Gastrocnemius medialis (tissue), 4 donors: ENCODE results near the gene ZBTB39. TPM values are rescaled to one million over a fixed set of nuclear protein-coding genes. Genes with fewer than 3 reads are reported as not detected.
"Not testable (repeated sequence)": the region's sequence is repeated elsewhere in the genome, so short reads cannot be mapped to it uniquely, and the experiment has no call there.

Source experiments
- ATAC-seq, 2 donors: fragments of 150-250 bp; one replicate each; pipeline ENCODE4 v1.9.1; 2016
- DNase-seq, 2 donors: peaks; one replicate each; pipeline ENCODE4 v3.0.0-alpha.2; 2019
- H3K27ac ChIP-seq, 4 donors: fragments of 200-600 bp; sonication (generic); 1 replicate in 1 of 4; 2 replicates in 3 of 4; pipeline ENCODE4 v1.5.1; 2016 to 2018; ENCODE audit warnings: mild to moderate bottlenecking in 2 of 4, moderate library complexity in 1 of 4
- H3K27me3 ChIP-seq, 3 donors: fragments of 200-600 bp; sonication (generic) in 2 of 3; 1 replicate in 1 of 3; 2 replicates in 2 of 3; pipeline versions ENCODE4 v1.5.1 to v1.6.0; 2016 to 2019; ENCODE audit warnings: mild to moderate bottlenecking in 1 of 3, moderate library complexity in 1 of 3
- H3K36me3 ChIP-seq, 2 donors: fragments of 200-600 bp; sonication (generic) in 1 of 2; one replicate each; pipeline ENCODE4 v1.5.1; 2017 to 2018
- H3K4me1 ChIP-seq, 2 donors: fragments of 200-600 bp; sonication (generic) in 1 of 2; one replicate each; pipeline ENCODE4 v1.5.1; 2016 to 2017; ENCODE audit warnings: mild to moderate bottlenecking in 2 of 2
- H3K4me3 ChIP-seq, 4 donors: fragments of 200-600 bp; sonication (generic) in 3 of 4; 1 replicate in 1 of 4; 2 replicates in 3 of 4; pipeline ENCODE4 v1.5.1; 2016 to 2019; ENCODE audit warnings: mild to moderate bottlenecking in 2 of 4
- H3K9me3 ChIP-seq, 3 donors: fragments of 200-600 bp; sonication (generic) in 2 of 3; 1 replicate in 1 of 3; 2 replicates in 2 of 3; pipeline ENCODE4 v1.5.1; 2016 to 2019
- CTCF ChIP-seq, 5 experiments: fragments of 450-650 bp in 3 of 5; fragments of 200-600 bp in 2 of 5; sonication (generic) in 2 of 5; IDR thresholded peaks in 4 of 5; conservative IDR thresholded peaks in 1 of 5; 1 replicate in 4 of 5; 2 replicates in 1 of 5; pipeline ENCODE4 v1.5.1; 2016 to 2019; ENCODE audit warnings: antibody characterized with exemption in 5 of 5, mild to moderate bottlenecking in 3 of 5, moderate library complexity in 3 of 5
- POLR2A ChIP-seq, 2 donors: fragments of 450-650 bp; IDR thresholded peaks; one replicate each; pipeline ENCODE4 v1.6.1; 2017; ENCODE audit warnings: antibody characterized with exemption in 2 of 2, mild to moderate bottlenecking in 2 of 2, moderate library complexity in 2 of 2
- in situ Hi-C, 4 donors: fragments of 200-750 bp; cut with MboI; loops; one replicate each; pipeline versions ENCODE4 v1.15.0 to v1.8.0; 2017; ENCODE audit warnings: low sequenced_read_pairs in 4 of 4
- intact Hi-C: fragments of 100-400 bp; cut with DNase I; formaldehyde crosslinking; loops from one replicate; pipeline ENCODE4 v1.15.1; 2023; ENCODE audit warnings: low total_unique reads
- total RNA-seq, 4 donors: library from RNA; depleted of rRNA; stranded (reverse); fragments of >200 nt; gene quantifications; one replicate each; pipeline versions ENCODE4 v1.1.0 to v1.2.3, GENCODE V29; 2016

ZBTB39 gene
- total RNA-seq = 1 to 10 TPM; 2.2 to 3.8 (median 2.8) TPM

- in situ Hi-C loops = no loop called here
- peak within 1 kb of the TSS; percentile 76 to 81 (median 78) for H3K27ac ChIP-seq
- peak within 1 kb of the TSS; percentile 76 to 97 (median 93) for H3K4me3 ChIP-seq
- ATAC-seq (peak; percentile 91 to 92), DNase-seq (peak in 1 of 2 donors; percentile 35)
- H3K36me3 ChIP-seq = peaks cover 0 to 29% of the 10 kb centered on the region in 2 donors
- H3K4me1 ChIP-seq = peaks cover 14 to 15% of the 10 kb centered on the region in 2 donors
- H3K9me3 ChIP-seq = no peaks in the 10 kb centered on the region
- no peaks in the 10 kb centered on the region for H3K27me3 ChIP-seq
- intact Hi-C loops = loop anchor here (5.0 kb wide), 2 partner anchors 106 to 254 kb away; partner anchors contain the start of genes PRIM1 and STAT6
- peak in 1 of 2 donors; percentile 15 for TF ChIP-seq POLR2A (IDR thresholded peaks at IDR 0.05)
- peak; percentile 21 to 68 (median 34) for TF ChIP-seq CTCF (IDR thresholded peaks at IDR 0.05 in 4 of 5, conservative IDR thresholded peaks at IDR 0.05 in 1 of 5)
These were observed at the start of gene ZBTB39 for GRCh38 chr12:57005980-57006808. ZBTB39 (minus strand) TSS chr12:57006546; CDS start chr12:57004917, 1,629 bp downstream.

- ATAC-seq = no peak
- TF ChIP-seq CTCF (IDR thresholded peaks at IDR 0.05 in 4 of 5, conservative IDR thresholded peaks at IDR 0.05 in 1 of 5) (no peak), POLR2A (IDR thresholded peaks at IDR 0.05) (no peak)
- Histone ChIP-seq H3K36me3 (peaks cover 0 to 26% of the 10 kb centered on the region in 2 donors), H3K9me3 (no peaks in the 10 kb centered on the region), H3K27ac (no peak overlapping the region), H3K27me3 (no peaks in the 10 kb centered on the region), H3K4me1 (no peaks in the 10 kb centered on the region), H3K4me3 (no peak overlapping the region)
- DNase-seq = no peak
- intact Hi-C loops = no loop called here
- in situ Hi-C loops = no loop called here
These were observed 49.5 kb upstream of the ZBTB39 start for GRCh38 chr12:57055824-57056223.

- H3K27ac ChIP-seq, intact Hi-C loops, in situ Hi-C loops, ATAC-seq, H3K36me3 ChIP-seq, H3K27me3 ChIP-seq, H3K4me3 ChIP-seq, H3K9me3 ChIP-seq, H3K4me1 ChIP-seq, DNase-seq: not testable (repeated sequence)
These were observed 47.6 kb upstream of the ZBTB39 start for GRCh38 chr12:57053901-57054300.

- in situ Hi-C loops, H3K9me3 ChIP-seq, H3K27me3 ChIP-seq, DNase-seq, H3K27ac ChIP-seq, ATAC-seq, H3K4me3 ChIP-seq, intact Hi-C loops, H3K4me1 ChIP-seq, H3K36me3 ChIP-seq: not testable (repeated sequence)
These were observed 46.8 kb upstream of the ZBTB39 start for GRCh38 chr12:57053146-57053545.

- TF ChIP-seq POLR2A (IDR thresholded peaks at IDR 0.05) (no peak), CTCF (IDR thresholded peaks at IDR 0.05 in 4 of 5, conservative IDR thresholded peaks at IDR 0.05 in 1 of 5) (no peak)
- intact Hi-C loops (no loop called here), in situ Hi-C loops (no loop called here)
These were observed 44.7 kb upstream of the ZBTB39 start for GRCh38 chr12:57051011-57051410.

More at GRCh38 chr12:57051011-57051410, 44.7 kb upstream of the ZBTB39 start:
- Histone ChIP-seq H3K27me3 (peaks cover 0 to 8% (median 4%) of the 10 kb centered on the region in 3 donors), H3K27ac (no peak overlapping the region), H3K9me3 (no peaks in the 10 kb centered on the region), H3K4me3 (no peak overlapping the region), H3K4me1 (no peaks in the 10 kb centered on the region), H3K36me3 (no peaks in the 10 kb centered on the region)
- DNase-seq (no peak), ATAC-seq (no peak)
